ENCODE measurements around the gene MRPL54. TPM values are rescaled to one million over a fixed set of nuclear protein-coding genes. Genes with fewer than 3 reads are reported as not detected.

MRPL54 gene
- total RNA-seq, 2 donors from 2014 or later = 38.1 to 38.9 TPM

GRCh38 chr19:3740431-3740830, 22.1 kb upstream of the MRPL54 start:
- no peak overlapping the region for H3K27ac ChIP-seq (ENCODE audit: low read depth, low read length)
- no peak for DNase-seq
- H3K27me3 ChIP-seq (ENCODE audit: control insufficient read depth, insufficient read depth, low read length, poor library complexity, severe bottlenecking) = no peaks in the 10 kb centered on the region
- H3K27ac Mint-ChIP-seq = no peak overlapping the region
- H3K4me3 Mint-ChIP-seq = no peak overlapping the region
- H3K9me3 ChIP-seq (ENCODE audit: control insufficient read depth, low read length) = no peaks in the 10 kb centered on the region
- H3K9ac ChIP-seq (ENCODE audit: extremely low read depth, low read length, poor library complexity, severe bottlenecking) = no peak overlapping the region
- no peak overlapping the region for H3K4me3 ChIP-seq (ENCODE audit: low read length)
- WGBS, 2 experiments (ENCODE audit: insufficient coverage in 1 of 2, insufficient read length in 1 of 2) = 89 to 95% methylated on average over 21 to 24 of the region's 24 CpGs
- H3K27me3 Mint-ChIP-seq (ENCODE audit: insufficient read depth) = no peaks in the 10 kb centered on the region
- H3K9me3 Mint-ChIP-seq = no peaks in the 10 kb centered on the region
- H3K36me3 ChIP-seq (ENCODE audit: control insufficient read depth, insufficient read depth, low read length) = no peaks in the 10 kb centered on the region
- no peaks in the 10 kb centered on the region for H3K36me3 Mint-ChIP-seq (ENCODE audit: low read depth)
- TF ChIP-seq, protein P1, sequence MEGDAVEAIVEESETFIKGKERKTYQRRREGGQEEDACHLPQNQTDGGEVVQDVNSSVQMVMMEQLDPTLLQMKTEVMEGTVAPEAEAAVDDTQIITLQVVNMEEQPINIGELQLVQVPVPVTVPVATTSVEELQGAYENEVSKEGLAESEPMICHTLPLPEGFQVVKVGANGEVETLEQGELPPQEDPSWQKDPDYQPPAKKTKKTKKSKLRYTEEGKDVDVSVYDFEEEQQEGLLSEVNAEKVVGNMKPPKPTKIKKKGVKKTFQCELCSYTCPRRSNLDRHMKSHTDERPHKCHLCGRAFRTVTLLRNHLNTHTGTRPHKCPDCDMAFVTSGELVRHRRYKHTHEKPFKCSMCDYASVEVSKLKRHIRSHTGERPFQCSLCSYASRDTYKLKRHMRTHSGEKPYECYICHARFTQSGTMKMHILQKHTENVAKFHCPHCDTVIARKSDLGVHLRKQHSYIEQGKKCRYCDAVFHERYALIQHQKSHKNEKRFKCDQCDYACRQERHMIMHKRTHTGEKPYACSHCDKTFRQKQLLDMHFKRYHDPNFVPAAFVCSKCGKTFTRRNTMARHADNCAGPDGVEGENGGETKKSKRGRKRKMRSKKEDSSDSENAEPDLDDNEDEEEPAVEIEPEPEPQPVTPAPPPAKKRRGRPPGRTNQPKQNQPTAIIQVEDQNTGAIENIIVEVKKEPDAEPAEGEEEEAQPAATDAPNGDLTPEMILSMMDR (conservative IDR thresholded peaks at IDR 0.05) = no peak
- H3K4me1 ChIP-seq (ENCODE audit: control insufficient read depth, insufficient read depth, low read length) = no peaks in the 10 kb centered on the region
- H3K4me1 Mint-ChIP-seq = peaks cover 2% of the 10 kb centered on the region

DNA sequence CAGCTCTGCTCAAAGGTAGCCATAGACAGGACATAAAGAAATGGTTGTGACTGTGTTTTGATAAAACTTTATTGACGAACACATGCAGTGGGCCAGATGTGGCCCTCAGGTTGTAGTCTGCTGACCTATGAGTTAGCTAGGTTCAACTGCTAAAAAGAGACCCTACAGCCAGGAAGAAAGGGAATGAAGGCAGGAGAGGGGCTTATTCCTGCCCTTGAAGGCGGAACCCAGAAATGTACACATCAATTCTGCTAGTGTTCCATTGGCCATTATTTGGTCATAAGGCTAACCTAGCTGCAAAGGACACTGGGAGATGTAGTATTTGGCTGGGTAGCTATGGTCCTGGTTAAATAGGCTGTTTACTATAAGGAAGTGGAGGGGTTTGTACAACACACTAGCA, 19.0 kb upstream of the MRPL54 start:
- no peak overlapping the region for H3K9ac ChIP-seq (ENCODE audit: extremely low read depth, low read length, poor library complexity, severe bottlenecking)
- no peak overlapping the region for H3K27ac ChIP-seq (ENCODE audit: low read depth, low read length)
- Mint-ChIP-seq H3K27ac (no peak overlapping the region), H3K4me3 (no peak overlapping the region), H3K9me3 (no peaks in the 10 kb centered on the region), H3K36me3 (ENCODE audit: low read depth) (no peaks in the 10 kb centered on the region), H3K27me3 (ENCODE audit: insufficient read depth) (no peaks in the 10 kb centered on the region), H3K4me1 (peaks cover 2% of the 10 kb centered on the region)
- H3K36me3 ChIP-seq (ENCODE audit: control insufficient read depth, insufficient read depth, low read length) = no peaks in the 10 kb centered on the region
- no peaks in the 10 kb centered on the region for H3K27me3 ChIP-seq (ENCODE audit: control insufficient read depth, insufficient read depth, low read length, poor library complexity, severe bottlenecking)
- H3K4me1 ChIP-seq (ENCODE audit: control insufficient read depth, insufficient read depth, low read length) = no peaks in the 10 kb centered on the region
- no peaks in the 10 kb centered on the region for H3K9me3 ChIP-seq (ENCODE audit: control insufficient read depth, low read length)
- WGBS, 2 experiments (ENCODE audit: insufficient coverage in 1 of 2, insufficient read length in 1 of 2) = 94 to 96% methylated on average over 2 of the region's 2 CpGs
- TF ChIP-seq, protein P1 (conservative IDR thresholded peaks at IDR 0.05) = no peak
- DNase-seq = no peak
- H3K4me3 ChIP-seq (ENCODE audit: low read length) = no peak overlapping the region

GRCh38 chr19:3745363-3746045, 17.0 kb upstream of the MRPL54 start:
- TF ChIP-seq, protein P1 (conservative IDR thresholded peaks at IDR 0.05) = no peak

More at GRCh38 chr19:3745363-3746045, 17.0 kb upstream of the MRPL54 start:
- H3K4me1 ChIP-seq (ENCODE audit: control insufficient read depth, insufficient read depth, low read length) = no peaks in the 10 kb centered on the region
- H3K9ac ChIP-seq (ENCODE audit: extremely low read depth, low read length, poor library complexity, severe bottlenecking) = no peak overlapping the region
- Mint-ChIP-seq H3K9me3 (no peaks in the 10 kb centered on the region), H3K27me3 (ENCODE audit: insufficient read depth) (no peaks in the 10 kb centered on the region), H3K36me3 (ENCODE audit: low read depth) (peaks cover 11% of the 10 kb centered on the region), H3K4me1 (peaks cover 2% of the 10 kb centered on the region), H3K4me3 (no peak overlapping the region), H3K27ac (no peak overlapping the region)
- no peaks in the 10 kb centered on the region for H3K9me3 ChIP-seq (ENCODE audit: control insufficient read depth, low read length)
- WGBS, 2 experiments (ENCODE audit: insufficient coverage in 1 of 2, insufficient read length in 1 of 2) = 79 to 88% methylated on average over 4 to 8 of the region's 8 CpGs
- no peak overlapping the region for H3K4me3 ChIP-seq (ENCODE audit: low read length)
- DNase-seq = no peak
- H3K27me3 ChIP-seq (ENCODE audit: control insufficient read depth, insufficient read depth, low read length, poor library complexity, severe bottlenecking) = no peaks in the 10 kb centered on the region
- H3K36me3 ChIP-seq (ENCODE audit: control insufficient read depth, insufficient read depth, low read length) = no peaks in the 10 kb centered on the region
- H3K27ac ChIP-seq (ENCODE audit: low read depth, low read length) = no peak overlapping the region

Measured in endodermal cell (in vitro differentiated cells).